Activated CD4-positive, alpha-beta T cell treated with anti-CD3 and anti-CD28 coated beads, Interleukin-2, Interleukin-4, amounts not matched to agents 100 ng/mL and 50 ng/mL, durations not matched to agents 16 hours and 8 hours (primary cell): ENCODE results near the gene NAA16.
"Not testable (repeated sequence)": the region's sequence is repeated elsewhere in the genome, so short reads cannot be mapped to it uniquely, and the experiment has no call there.

Source experiments
- DNase-seq: peaks from one replicate; pipeline ENCODE4 v3.0.0-alpha.2; 2020; ENCODE audit warnings: low spot score

NAA16 gene

GRCh38 chr13:41356385-41356648, 45.2 kb downstream of the NAA16 start:
- not testable (repeated sequence) for DNase-seq

GRCh38 chr13:41356786-41357185, 45.7 kb downstream of the NAA16 start:
- peak; percentile 64 for DNase-seq

- no peak for DNase-seq
Observed at GRCh38 chr13:41361491-41361890, 50.4 kb downstream of the NAA16 start.

GRCh38 chr13:41364043-41364442, 53.0 kb downstream of the NAA16 start:
- no peak for DNase-seq

GRCh38 chr13:41365631-41366030, 54.6 kb downstream of the NAA16 start:
- DNase-seq = no peak

GRCh38 chr13:41370736-41371135, 59.7 kb downstream of the NAA16 start:
- DNase-seq = no peak

- DNase-seq = no peak
Observed at GRCh38 chr13:41377446-41377845, 66.4 kb downstream of the NAA16 start.

GRCh38 chr13:41382431-41382830, 71.4 kb downstream of the NAA16 start:
- no peak for DNase-seq

GRCh38 chr13:41383386-41383785, 72.3 kb downstream of the NAA16 start:
- DNase-seq = no peak

GRCh38 chr13:41384749-41385503, 73.9 kb downstream of the NAA16 start:
- DNase-seq = no peak

- no peak for DNase-seq
Observed at GRCh38 chr13:41386211-41386610, 75.1 kb downstream of the NAA16 start.

GRCh38 chr13:41387576-41387975, 76.5 kb downstream of the NAA16 start:
- no peak for DNase-seq

- no peak for DNase-seq
Observed at GRCh38 chr13:41388143-41388881, 77.2 kb downstream of the NAA16 start.

GRCh38 chr13:41389580-41389979, 78.5 kb downstream of the NAA16 start:
- no peak for DNase-seq

GRCh38 chr13:41394166-41394565, 83.1 kb downstream of the NAA16 start:
- DNase-seq = no peak

GRCh38 chr13:41398494-41399170, 87.6 kb downstream of the NAA16 start:
- DNase-seq = no peak

GRCh38 chr13:41401366-41401765, 90.3 kb downstream of the NAA16 start:
- DNase-seq = no peak

GRCh38 chr13:41402691-41403511, 91.8 kb downstream of the NAA16 start:
- DNase-seq = no peak

- no peak for DNase-seq
Observed at GRCh38 chr13:41403983-41404382, 92.9 kb downstream of the NAA16 start.

GRCh38 chr13:41405367-41405766, 94.3 kb downstream of the NAA16 start:
- no peak for DNase-seq

GRCh38 chr13:41407380-41407779, 96.3 kb downstream of the NAA16 start:
- DNase-seq = no peak

- DNase-seq = no peak
Observed at GRCh38 chr13:41408121-41408520, 97.1 kb downstream of the NAA16 start.
